ENCODE data around the gene SYCE3. TPM values are rescaled to one million over a fixed set of nuclear protein-coding genes. Genes with fewer than 3 reads are reported as not detected.
A peak's percentile ranks its signal among the peaks of the same experiment; 100 is the strongest.

SYCE3 gene
- polyA plus RNA-seq, 2 donors, result 0.32 TPM; not detected in 1

GRCh38 chr22:50553310-50553709 lies 9.4 kb downstream of the SYCE3 start:
- 79 to 83% methylated on average over 8 of the region's 8 CpGs for WGBS, 2 donors

GRCh38 chr22:50551160-50551752 lies 11.5 kb downstream of the SYCE3 start:
- no peak overlapping the region for H3K27ac ChIP-seq (ENCODE audit: low read depth in 2 of 2, low read length in 1 of 2)
- peaks cover 0 to 11% of the 10 kb centered on the region in 2 donors for H3K4me1 ChIP-seq (ENCODE audit: control insufficient read depth in 2 of 2, insufficient read depth in 2 of 2, low read length in 1 of 2)
- H3K4me3 ChIP-seq (ENCODE audit: low read depth in 1 of 2, low read length in 2 of 2), result no peak overlapping the region
- H3K27me3 ChIP-seq (ENCODE audit: control insufficient read depth in 1 of 2, insufficient read depth in 2 of 2, low read length in 2 of 2), result no peaks in the 10 kb centered on the region
- no peaks in the 10 kb centered on the region for H3K9me3 ChIP-seq (ENCODE audit: control insufficient read depth in 2 of 2, insufficient read depth in 1 of 2, low read depth in 1 of 2, low read length in 1 of 2)
- H3K36me3 ChIP-seq (ENCODE audit: control insufficient read depth in 2 of 2, insufficient read depth in 2 of 2, low read length in 1 of 2), result no peaks in the 10 kb centered on the region
- 92 to 96% methylated on average over 11 of the region's 11 CpGs for WGBS, 2 donors

More at GRCh38 chr22:50553310-50553709, 9.4 kb downstream of the SYCE3 start:
- Histone ChIP-seq H3K4me3 (ENCODE audit: low read depth in 1 of 2, low read length in 2 of 2) (no peak overlapping the region), H3K36me3 (ENCODE audit: control insufficient read depth in 2 of 2, insufficient read depth in 2 of 2, low read length in 1 of 2) (no peaks in the 10 kb centered on the region), H3K9me3 (ENCODE audit: control insufficient read depth in 2 of 2, insufficient read depth in 1 of 2, low read depth in 1 of 2, low read length in 1 of 2) (no peaks in the 10 kb centered on the region), H3K27me3 (ENCODE audit: control insufficient read depth in 1 of 2, insufficient read depth in 2 of 2, low read length in 2 of 2) (no peaks in the 10 kb centered on the region), H3K4me1 (ENCODE audit: control insufficient read depth in 2 of 2, insufficient read depth in 2 of 2, low read length in 1 of 2) (peaks cover 0 to 4% of the 10 kb centered on the region in 2 donors), H3K27ac (ENCODE audit: low read depth in 2 of 2, low read length in 1 of 2) (no peak overlapping the region)

GRCh38 chr22:50550395-50550794 lies 12.3 kb downstream of the SYCE3 start:
- H3K4me1 ChIP-seq (ENCODE audit: control insufficient read depth in 2 of 2, insufficient read depth in 2 of 2, low read length in 1 of 2), result peaks cover 0 to 16% of the 10 kb centered on the region in 2 donors
- H3K27ac ChIP-seq (ENCODE audit: low read depth in 2 of 2, low read length in 1 of 2), result no peak overlapping the region
- H3K9me3 ChIP-seq (ENCODE audit: control insufficient read depth in 2 of 2, insufficient read depth in 1 of 2, low read depth in 1 of 2, low read length in 1 of 2), result no peaks in the 10 kb centered on the region
- no peaks in the 10 kb centered on the region for H3K36me3 ChIP-seq (ENCODE audit: control insufficient read depth in 2 of 2, insufficient read depth in 2 of 2, low read length in 1 of 2)
- no peak overlapping the region for H3K4me3 ChIP-seq (ENCODE audit: low read depth in 1 of 2, low read length in 2 of 2)
- H3K27me3 ChIP-seq (ENCODE audit: control insufficient read depth in 1 of 2, insufficient read depth in 2 of 2, low read length in 2 of 2), result no peaks in the 10 kb centered on the region
- 90% methylated on average over 8 of the region's 8 CpGs for WGBS, 2 donors

GRCh38 chr22:50548921-50549790 lies 13.6 kb downstream of the SYCE3 start:
- no peak overlapping the region for H3K27ac ChIP-seq (ENCODE audit: low read depth in 2 of 2, low read length in 1 of 2)

GRCh38 chr22:50548040-50548920 lies 14.4 kb downstream of the SYCE3 start:
- no peaks in the 10 kb centered on the region for H3K9me3 ChIP-seq (ENCODE audit: control insufficient read depth in 2 of 2, insufficient read depth in 1 of 2, low read depth in 1 of 2, low read length in 1 of 2)
- peak overlapping the region in 1 of 2 donors; percentile 26 for H3K4me3 ChIP-seq (ENCODE audit: low read depth in 1 of 2, low read length in 2 of 2)
- no peaks in the 10 kb centered on the region for H3K36me3 ChIP-seq (ENCODE audit: control insufficient read depth in 2 of 2, insufficient read depth in 2 of 2, low read length in 1 of 2)
- 23 to 36% methylated on average over 47 to 56 of the region's 56 CpGs for WGBS, 2 donors
- no peaks in the 10 kb centered on the region for H3K27me3 ChIP-seq (ENCODE audit: control insufficient read depth in 1 of 2, insufficient read depth in 2 of 2, low read length in 2 of 2)
- peaks cover 4 to 16% of the 10 kb centered on the region in 2 donors for H3K4me1 ChIP-seq (ENCODE audit: control insufficient read depth in 2 of 2, insufficient read depth in 2 of 2, low read length in 1 of 2)
- no peak overlapping the region for H3K27ac ChIP-seq (ENCODE audit: low read depth in 2 of 2, low read length in 1 of 2)

More at GRCh38 chr22:50548921-50549790, 13.6 kb downstream of the SYCE3 start:
- Histone ChIP-seq H3K4me3 (ENCODE audit: low read depth in 1 of 2, low read length in 2 of 2) (peak overlapping the region in 1 of 2 donors; percentile 26), H3K4me1 (ENCODE audit: control insufficient read depth in 2 of 2, insufficient read depth in 2 of 2, low read length in 1 of 2) (peaks cover 1 to 16% of the 10 kb centered on the region in 2 donors), H3K36me3 (ENCODE audit: control insufficient read depth in 2 of 2, insufficient read depth in 2 of 2, low read length in 1 of 2) (no peaks in the 10 kb centered on the region), H3K27me3 (ENCODE audit: control insufficient read depth in 1 of 2, insufficient read depth in 2 of 2, low read length in 2 of 2) (no peaks in the 10 kb centered on the region), H3K9me3 (ENCODE audit: control insufficient read depth in 2 of 2, insufficient read depth in 1 of 2, low read depth in 1 of 2, low read length in 1 of 2) (no peaks in the 10 kb centered on the region)
- 66 to 71% methylated on average over 49 to 68 of the region's 68 CpGs for WGBS, 2 donors

GRCh38 chr22:50547263-50547985 lies 15.3 kb downstream of the SYCE3 start:
- Histone ChIP-seq H3K27me3 (ENCODE audit: control insufficient read depth in 1 of 2, insufficient read depth in 2 of 2, low read length in 2 of 2) (no peaks in the 10 kb centered on the region), H3K4me1 (ENCODE audit: control insufficient read depth in 2 of 2, insufficient read depth in 2 of 2, low read length in 1 of 2) (peaks cover 4 to 19% of the 10 kb centered on the region in 2 donors), H3K36me3 (ENCODE audit: control insufficient read depth in 2 of 2, insufficient read depth in 2 of 2, low read length in 1 of 2) (no peaks in the 10 kb centered on the region), H3K27ac (ENCODE audit: low read depth in 2 of 2, low read length in 1 of 2) (no peak overlapping the region), H3K9me3 (ENCODE audit: control insufficient read depth in 2 of 2, insufficient read depth in 1 of 2, low read depth in 1 of 2, low read length in 1 of 2) (no peaks in the 10 kb centered on the region), H3K4me3 (ENCODE audit: low read depth in 1 of 2, low read length in 2 of 2) (no peak overlapping the region)
- 20 to 21% methylated on average over 28 to 35 of the region's 35 CpGs for WGBS, 2 donors

- Histone ChIP-seq H3K4me3 (ENCODE audit: low read depth in 1 of 2, low read length in 2 of 2) (no peak overlapping the region), H3K27me3 (ENCODE audit: control insufficient read depth in 1 of 2, insufficient read depth in 2 of 2, low read length in 2 of 2) (no peaks in the 10 kb centered on the region), H3K4me1 (ENCODE audit: control insufficient read depth in 2 of 2, insufficient read depth in 2 of 2, low read length in 1 of 2) (peaks cover 4 to 19% of the 10 kb centered on the region in 2 donors), H3K36me3 (ENCODE audit: control insufficient read depth in 2 of 2, insufficient read depth in 2 of 2, low read length in 1 of 2) (no peaks in the 10 kb centered on the region), H3K9me3 (ENCODE audit: control insufficient read depth in 2 of 2, insufficient read depth in 1 of 2, low read depth in 1 of 2, low read length in 1 of 2) (no peaks in the 10 kb centered on the region), H3K27ac (ENCODE audit: low read depth in 2 of 2, low read length in 1 of 2) (no peak overlapping the region)
- WGBS, 2 donors, result 52 to 69% methylated on average over 55 to 78 of the region's 78 CpGs
Measured at GRCh38 chr22:50546326-50547262, 16.1 kb downstream of the SYCE3 start.

- Histone ChIP-seq H3K36me3 (ENCODE audit: control insufficient read depth in 2 of 2, insufficient read depth in 2 of 2, low read length in 1 of 2) (no peaks in the 10 kb centered on the region), H3K4me3 (ENCODE audit: low read depth in 1 of 2, low read length in 2 of 2) (no peak within 1 kb of the TSS), H3K27me3 (ENCODE audit: control insufficient read depth in 1 of 2, insufficient read depth in 2 of 2, low read length in 2 of 2) (no peaks in the 10 kb centered on the region), H3K4me1 (ENCODE audit: control insufficient read depth in 2 of 2, insufficient read depth in 2 of 2, low read length in 1 of 2) (peaks cover 4 to 19% of the 10 kb centered on the region in 2 donors), H3K9me3 (ENCODE audit: control insufficient read depth in 2 of 2, insufficient read depth in 1 of 2, low read depth in 1 of 2, low read length in 1 of 2) (no peaks in the 10 kb centered on the region), H3K27ac (ENCODE audit: low read depth in 2 of 2, low read length in 1 of 2) (peak within 1 kb of the TSS; percentile 74 to 85)
- 58 to 64% methylated on average over 10 of the region's 10 CpGs for WGBS, 2 donors
Measured at GRCh38 chr22:50545522-50546325, 17.0 kb downstream of the SYCE3 start, which contains the start of gene KLHDC7B. KLHDC7B (plus strand) TSS chr22:50545899; CDS start chr22:50546244, 345 bp downstream.

Measured in esophagus (tissue), 2 donors.